ENCODE data around the gene SCN1A.
"Not testable (repeated sequence)": the region's sequence is repeated elsewhere in the genome, so short reads cannot be mapped to it uniquely, and the experiment has no call there.

SCN1A gene

GRCh38 chr2:166127217-166128155, at the start of gene SCN1A:
Gene SCN1A (minus strand): TSS chr2:166128020. CDS start chr2:166073621, 54,399 bp downstream.
- no peak for DNase-seq (ENCODE audit: low read depth in 3 of 3)

DNA sequence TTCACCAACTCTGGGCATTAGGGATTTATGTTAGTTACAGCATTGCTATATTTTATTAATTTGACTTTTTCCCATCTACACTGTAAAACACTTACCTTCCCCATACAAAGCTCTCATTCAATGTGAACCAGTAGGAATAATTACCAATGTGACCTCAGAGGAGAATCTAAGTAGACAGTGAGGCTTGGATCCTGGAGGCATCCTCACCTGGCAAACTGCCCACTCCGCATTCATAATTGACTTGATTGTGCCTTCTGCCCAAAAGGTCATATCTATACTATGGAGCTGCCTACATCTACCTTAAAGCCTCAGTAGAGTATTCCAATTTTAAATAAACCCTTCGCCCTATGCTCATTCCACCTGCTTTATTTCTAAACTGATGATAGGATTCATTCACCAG, 45.4 kb upstream of the SCN1A start:
- no peak for DNase-seq (ENCODE audit: low read depth in 3 of 3)

- no peak for DNase-seq (ENCODE audit: low read depth in 3 of 3)
Observed at GRCh38 chr2:166171216-166171615, 43.4 kb upstream of the SCN1A start.

- DNase-seq (ENCODE audit: low read depth in 3 of 3), result no peak
Observed at GRCh38 chr2:166170356-166170755, 42.5 kb upstream of the SCN1A start.

DNA sequence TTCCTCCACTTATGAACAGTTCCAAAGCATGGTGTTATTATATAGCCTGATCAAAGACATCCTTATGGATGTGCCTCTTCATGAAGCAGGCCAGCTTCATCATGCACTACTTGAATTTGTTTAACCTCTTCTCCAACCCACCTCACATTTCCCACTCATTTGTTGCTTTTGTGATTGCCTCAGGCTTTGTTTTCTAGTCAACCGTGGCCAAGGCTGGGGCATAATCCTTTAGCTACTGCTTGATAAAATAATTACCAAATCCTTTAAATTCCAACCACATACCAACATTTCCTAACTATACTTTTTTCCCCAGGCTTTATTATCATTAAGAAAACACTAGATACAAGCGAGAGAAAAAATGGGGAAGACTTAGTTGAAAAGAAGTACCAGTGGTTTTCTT, 39.6 kb upstream of the SCN1A start:
- no peak for DNase-seq (ENCODE audit: low read depth in 3 of 3)

DNA sequence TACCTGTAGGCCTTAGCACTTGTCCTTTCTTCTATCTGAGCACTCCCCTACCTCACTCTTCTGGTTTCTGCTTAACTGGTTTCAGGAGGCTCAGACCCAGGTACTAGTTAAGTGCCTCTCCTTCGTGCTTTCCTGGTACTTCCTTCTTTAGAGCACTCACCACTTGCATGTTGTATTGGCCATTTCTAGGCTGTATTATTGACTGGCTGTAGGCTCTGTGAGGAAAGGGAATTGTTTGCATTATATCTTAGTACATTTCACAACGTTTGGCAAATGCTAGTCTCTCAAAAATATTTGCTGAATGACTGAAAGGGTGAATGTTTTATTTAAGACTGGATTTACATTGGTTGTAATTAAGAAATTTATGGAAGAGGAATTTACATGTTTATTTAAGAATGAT, 36.0 kb upstream of the SCN1A start:
- no peak for DNase-seq (ENCODE audit: low read depth in 3 of 3)

- no peak for DNase-seq (ENCODE audit: low read depth in 3 of 3)
Observed at GRCh38 chr2:166158546-166158945, 30.7 kb upstream of the SCN1A start.

DNA sequence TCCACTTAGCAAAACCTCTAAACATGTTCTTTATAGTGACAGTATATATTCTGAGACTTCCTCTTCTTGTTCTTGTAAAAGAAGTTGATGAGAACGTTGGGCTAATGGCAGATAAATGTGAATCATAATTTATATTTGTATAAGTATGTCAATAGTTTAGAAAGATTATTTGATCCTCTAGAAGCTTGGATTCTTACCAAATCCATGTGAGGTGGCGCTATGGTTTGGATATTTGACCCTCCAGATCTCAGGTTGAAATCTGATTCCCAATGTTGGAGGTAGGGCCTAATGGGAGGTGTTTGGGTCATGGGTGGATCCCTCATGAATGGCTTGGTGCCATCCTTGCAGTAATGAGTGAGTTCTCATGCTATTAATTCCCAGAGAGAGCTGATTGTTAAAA, 29.8 kb upstream of the SCN1A start:
- DNase-seq (ENCODE audit: low read depth in 3 of 3), result no peak

DNA sequence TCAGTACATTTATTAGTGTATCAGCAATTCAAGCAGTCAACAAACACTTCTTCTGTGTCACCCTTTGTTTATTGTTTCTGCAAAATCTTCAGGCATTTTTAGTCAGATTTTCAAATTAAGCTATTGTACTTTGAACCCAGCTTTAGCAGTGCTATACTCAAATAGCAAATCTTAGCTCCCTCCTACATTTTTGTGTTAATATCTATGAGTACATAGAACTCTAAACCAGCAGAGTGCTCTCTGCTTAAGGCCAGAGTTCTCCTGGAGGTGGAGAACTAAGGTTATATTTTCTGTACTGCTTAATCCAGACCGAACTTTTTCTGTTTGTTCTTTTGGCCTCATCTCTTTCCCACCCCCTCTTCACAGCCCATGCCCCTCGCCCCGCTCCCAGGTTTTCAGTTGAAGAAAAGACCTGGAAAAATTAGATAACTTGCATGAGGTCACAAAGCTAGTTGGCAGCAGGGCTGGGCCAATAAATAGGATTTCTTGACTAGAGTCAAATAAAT, 29.2 kb upstream of the SCN1A start:
- no peak for DNase-seq (ENCODE audit: low read depth in 3 of 3)

GRCh38 chr2:166155589-166155988, 27.8 kb upstream of the SCN1A start:
- no peak for DNase-seq (ENCODE audit: low read depth in 3 of 3)

- DNase-seq (ENCODE audit: low read depth in 3 of 3), result no peak
Observed at GRCh38 chr2:166154685-166155338, 27.0 kb upstream of the SCN1A start.

- DNase-seq (ENCODE audit: low read depth in 3 of 3), result no peak
Observed at GRCh38 chr2:166152064-166152463, 24.2 kb upstream of the SCN1A start.

DNA sequence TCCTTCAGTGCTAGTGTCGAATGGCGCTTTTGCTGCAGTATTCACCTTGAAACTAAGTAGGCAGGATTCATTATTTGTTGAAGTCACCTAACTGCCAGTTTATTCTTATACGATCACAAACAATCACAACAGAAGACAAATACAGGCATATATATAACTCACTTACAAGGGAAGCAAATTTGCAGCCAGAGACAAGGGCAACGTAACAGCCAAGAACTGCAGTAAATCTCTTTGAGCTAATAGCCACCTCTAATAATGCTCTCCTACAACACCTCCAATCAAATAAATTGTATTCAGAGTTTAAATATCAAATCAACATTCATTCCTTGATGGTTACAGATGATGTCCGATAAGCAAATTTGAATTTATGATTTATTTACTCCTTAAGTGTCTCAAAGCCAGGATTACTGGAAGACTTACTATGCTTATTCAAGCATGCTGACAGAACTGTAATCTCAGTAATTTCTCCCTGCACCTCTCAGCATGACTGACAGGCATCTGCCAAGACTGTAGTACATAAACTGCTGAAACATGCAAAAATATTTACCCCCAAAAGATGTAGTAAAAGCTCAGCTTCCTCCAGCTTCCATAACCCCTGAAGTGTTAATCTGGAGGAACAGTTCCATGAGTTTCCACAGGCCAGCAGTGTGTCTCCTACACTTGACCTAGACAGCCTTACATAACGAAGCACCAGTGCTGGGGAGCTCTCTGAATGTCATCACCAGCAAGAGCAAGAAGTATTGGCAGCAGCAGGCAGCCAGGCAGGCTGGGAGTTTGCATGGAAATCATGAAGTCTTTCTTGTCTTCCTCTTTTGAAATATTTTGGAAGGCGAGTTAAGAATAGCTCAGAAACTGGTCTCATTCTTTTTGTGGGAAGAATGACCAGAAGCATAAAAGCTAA, 20.9 kb upstream of the SCN1A start:
- DNase-seq (ENCODE audit: low read depth in 3 of 3), result no peak

DNA sequence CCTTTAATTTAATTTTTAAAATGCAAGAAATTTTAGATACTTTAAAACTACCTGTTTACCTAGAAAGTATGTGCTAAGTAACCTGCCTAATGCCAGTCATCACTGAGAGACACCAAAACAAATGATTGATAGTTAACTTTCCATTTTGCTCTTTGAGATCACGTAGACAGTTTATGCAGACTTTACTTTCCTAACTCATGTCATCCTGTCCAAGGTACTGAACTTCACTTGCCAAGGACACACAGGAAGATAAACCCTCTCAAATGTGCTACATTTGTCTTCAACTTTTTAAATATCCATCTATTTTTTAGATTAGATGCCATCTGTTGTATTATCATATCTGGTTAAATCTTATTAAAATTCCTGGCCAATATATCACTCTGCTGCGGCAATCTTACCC, 20.1 kb upstream of the SCN1A start:
- no peak for DNase-seq (ENCODE audit: low read depth in 3 of 3)

- no peak for DNase-seq (ENCODE audit: low read depth in 3 of 3)
Observed at GRCh38 chr2:166144071-166144470, 16.3 kb upstream of the SCN1A start.

DNA sequence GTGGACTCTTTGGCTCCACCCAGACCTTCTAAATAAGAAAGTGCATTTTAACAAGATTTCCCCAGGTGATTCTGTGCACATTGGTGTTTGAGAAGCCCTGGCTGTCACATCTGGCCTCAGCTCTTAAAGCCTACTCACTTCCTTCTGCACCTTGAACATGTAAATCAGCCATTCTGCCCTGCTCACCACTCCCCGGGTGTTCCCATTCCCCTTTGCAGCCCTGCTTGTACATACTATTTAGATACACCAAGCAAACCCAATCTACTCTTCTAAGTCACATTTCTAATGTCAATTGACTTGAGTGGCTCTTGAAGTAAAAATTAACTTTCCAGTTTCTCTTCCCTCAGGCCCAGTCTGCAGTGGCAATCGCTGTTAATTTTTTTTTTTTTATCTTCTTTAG, 13.1 kb upstream of the SCN1A start:
- DNase-seq (ENCODE audit: low read depth in 3 of 3), result no peak

DNA sequence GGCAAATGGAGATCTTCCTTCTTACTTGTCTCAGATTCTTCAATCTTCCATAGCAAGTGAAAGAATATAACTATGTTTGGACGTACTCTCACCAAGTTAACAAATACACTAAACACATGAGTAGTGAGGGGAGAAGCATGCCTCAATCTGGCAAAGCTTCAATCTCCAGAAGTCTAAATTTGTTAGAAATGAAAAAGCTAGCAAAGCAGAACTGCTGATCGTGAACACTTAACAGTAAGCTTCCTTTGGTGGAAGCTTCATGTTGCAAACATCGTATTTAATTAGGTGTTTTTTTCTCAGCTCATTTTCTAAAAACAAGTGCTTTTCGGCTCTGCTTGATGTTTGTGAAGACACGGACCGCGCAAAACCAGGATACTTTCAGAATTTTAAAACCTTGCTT, 12.7 kb upstream of the SCN1A start:
- no peak for DNase-seq (ENCODE audit: low read depth in 3 of 3)

GRCh38 chr2:166139479-166139878, 11.7 kb upstream of the SCN1A start:
- DNase-seq (ENCODE audit: low read depth in 3 of 3), result not testable (repeated sequence)

GRCh38 chr2:166138667-166139066, 10.8 kb upstream of the SCN1A start:
- DNase-seq (ENCODE audit: low read depth in 3 of 3), result no peak

- no peak for DNase-seq (ENCODE audit: low read depth in 3 of 3)
Observed at GRCh38 chr2:166138144-166138543, 10.3 kb upstream of the SCN1A start.

DNA sequence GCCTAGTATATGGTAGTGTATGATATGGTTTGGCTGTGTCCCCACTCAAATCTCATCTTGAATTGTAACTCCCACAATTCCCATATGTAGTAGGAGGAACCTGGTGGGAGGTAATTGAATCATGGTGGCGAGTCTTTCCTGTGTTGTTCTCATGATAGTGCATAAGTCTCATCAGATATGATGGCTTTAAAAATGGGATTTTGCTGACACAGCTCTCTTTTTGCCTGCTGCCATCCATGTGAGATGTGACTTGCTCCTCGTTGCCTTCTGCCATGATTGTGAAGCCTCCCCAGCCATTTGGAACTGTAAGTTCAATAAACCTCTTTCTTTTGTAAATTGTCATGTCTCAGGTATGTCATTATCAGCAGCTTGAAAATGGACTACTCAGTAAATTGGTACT, 9.5 kb upstream of the SCN1A start:
- DNase-seq (ENCODE audit: low read depth in 3 of 3), result no peak

DNA sequence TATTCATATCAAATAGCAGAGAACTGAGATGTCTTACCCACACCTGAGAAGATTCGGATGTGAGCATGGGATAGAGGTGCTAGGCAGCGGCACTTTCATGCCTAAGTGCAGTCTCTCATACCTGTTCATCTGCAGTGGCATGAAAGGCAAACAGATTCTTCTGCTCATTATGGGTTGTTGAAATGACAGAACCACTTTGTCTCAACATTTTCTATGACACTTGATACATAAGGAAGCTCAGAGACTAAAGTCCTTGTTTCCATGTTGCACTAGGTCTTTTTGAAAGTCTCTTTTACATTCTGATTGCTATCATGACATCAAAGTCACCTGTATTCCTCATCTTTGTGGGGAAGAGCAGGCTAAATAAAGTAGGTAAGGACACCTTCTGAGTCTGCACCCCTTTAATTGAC, 8.0 kb upstream of the SCN1A start:
- DNase-seq (ENCODE audit: low read depth in 3 of 3), result no peak
